Right lobe of liver (tissue), 6 donors: Measurements from ENCODE around the gene SLC52A3. TPM values are rescaled to one million over a fixed set of nuclear protein-coding genes. Genes with fewer than 3 reads are reported as not detected.

Experiments used
- ATAC-seq, 4 donors: fragments of 200-7000 bp; cut with Tn5 transposase; one replicate each; pipeline ENCODE4 v1.9.1; 2020; ENCODE audit warnings: mild to moderate bottlenecking in 4 of 4, moderate library complexity in 4 of 4
- DNase-seq, 3 donors: peaks; one replicate each; pipeline ENCODE4 v3.0.0-alpha.2; 2020
- H3K27ac ChIP-seq, 3 donors: fragments of 200-600 bp; one replicate each; pipeline ENCODE4 v1.8.0; 2022
- H3K27me3 ChIP-seq, 2 donors: fragments of 200-600 bp; one replicate each; pipeline ENCODE4 v1.8.0; 2022
- H3K36me3 ChIP-seq, 4 donors: fragments of 200-600 bp; sonication (generic) in 1 of 4; one replicate each; pipeline versions ENCODE4 v1.5.1 to v1.8.0; 2017 to 2022; ENCODE audit warnings: control low read depth in 1 of 4
- H3K4me1 ChIP-seq, 4 donors: fragments of 200-600 bp; sonication (generic) in 1 of 4; one replicate each; pipeline versions ENCODE4 v1.5.1 to v1.8.0; 2017 to 2022; ENCODE audit warnings: control low read depth in 1 of 4
- H3K4me3 ChIP-seq, 3 donors: fragments of 200-600 bp; one replicate each; pipeline ENCODE4 v1.8.0; 2022
- H3K9me3 ChIP-seq, 4 donors: fragments of 200-600 bp; sonication (generic) in 1 of 4; one replicate each; pipeline versions ENCODE4 v1.5.1 to v1.8.0; 2017 to 2022; ENCODE audit warnings: control low read depth in 1 of 4
- CTCF ChIP-seq, 4 donors: fragments of 200-600 bp in 3 of 4; fragments of 450-650 bp in 1 of 4; IDR thresholded peaks; one replicate each; pipeline versions ENCODE4 v1.5.1 to v1.8.0; 2016 to 2022; ENCODE audit warnings: antibody characterized with exemption in 4 of 4, mild to moderate bottlenecking in 2 of 4
- POLR2A ChIP-seq: fragments of 450-650 bp; IDR thresholded peaks from one replicate; pipeline ENCODE4 v1.6.1; 2017; ENCODE audit warnings: antibody characterized with exemption, mild to moderate bottlenecking
- WGBS: methylation state at CpG from one replicate; pipeline ENCODE4 v1.1.6; 2018; ENCODE audit warnings: low coverage, low lambda C conversion rate; ENCODE audit not compliant: insufficient coverage; ENCODE audit errors: missing lambda C conversion rate; 5-methylcytosine and 5-hydroxymethylcytosine counted together
- intact Hi-C, 2 donors: fragments of 100-400 bp; cut with DNase I; formaldehyde crosslinking; loops; one replicate each; pipeline versions ENCODE4 v1.11.2 to v1.14.1; 2022
- total RNA-seq, 6 experiments: library from RNA; depleted of rRNA in 2 of 6; stranded (reverse); fragments of >200 nt in 2 of 6; fragmentation: NEBNext Ultra II Directional in 3 of 6; extraction: Animal tissue kit (Norgen Biotek cat#: 25700) in 3 of 6; gene quantifications; one replicate each; pipeline versions ENCODE4 v1.1.0 to v1.2.4, GENCODE V29; 2016 to 2023
- donor health status: DM: no; HTN: yes; CAD: no.
- donor health status: DM: no; HTN: no; CAD: no.
- donor health status: DM: no; HTN: no; CAD: no.
- donor health status: DM: no; HTN: yes; CAD: no.
- donor health status: DM: no; HTN: yes; CAD: no.

Gene SLC52A3
- total RNA-seq, 6 experiments from 2014 or later, result 0.05 to 0.62 TPM; not detected in 4

GRCh38 chr20:753897-754635 lies 14.2 kb downstream of the SLC52A3 start:
- Histone ChIP-seq H3K9me3 (no peaks in the 10 kb centered on the region), H3K27ac (no peak overlapping the region), H3K36me3 (no peaks in the 10 kb centered on the region), H3K27me3 (no peaks in the 10 kb centered on the region), H3K4me3 (no peak overlapping the region), H3K4me1 (no peaks in the 10 kb centered on the region)
- ATAC-seq (no peak), DNase-seq (no peak)
- intact Hi-C loops, result no loop called here
- WGBS, result 60% methylated on average over 3 of the region's 10 CpGs
- no peak for TF ChIP-seq CTCF (IDR thresholded peaks at IDR 0.05)

DNA sequence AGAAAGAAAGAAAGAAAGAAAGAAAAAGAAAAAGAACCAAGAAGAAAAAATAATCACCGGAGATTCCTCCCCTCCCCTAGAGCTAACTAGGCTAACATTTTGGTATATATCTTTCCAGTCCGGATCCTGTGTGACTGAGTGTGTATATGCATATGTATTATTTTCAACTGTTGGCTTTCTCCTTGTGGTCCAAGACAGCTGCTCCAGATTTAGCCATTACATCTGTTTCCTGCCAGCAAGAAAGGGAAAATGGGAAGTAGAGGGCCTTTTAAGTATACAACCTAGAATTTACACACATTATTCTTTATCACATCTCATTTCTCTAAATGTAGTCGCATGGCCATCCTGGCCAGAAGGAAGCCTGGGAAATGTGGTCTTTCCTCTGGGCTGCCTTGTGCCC lies 15.2 kb downstream of the SLC52A3 start:
- TF ChIP-seq POLR2A, result no peak
- no peak for TF ChIP-seq CTCF (IDR thresholded peaks at IDR 0.05)
- Histone ChIP-seq H3K36me3 (no peaks in the 10 kb centered on the region), H3K4me3 (no peak overlapping the region), H3K9me3 (no peaks in the 10 kb centered on the region), H3K4me1 (no peaks in the 10 kb centered on the region), H3K27me3 (no peaks in the 10 kb centered on the region), H3K27ac (no peak overlapping the region)
- intact Hi-C loops, result no loop called here
- WGBS, result 34% methylated on average over 3 of the region's 3 CpGs
- no peak for ATAC-seq
- no peak for DNase-seq

DNA sequence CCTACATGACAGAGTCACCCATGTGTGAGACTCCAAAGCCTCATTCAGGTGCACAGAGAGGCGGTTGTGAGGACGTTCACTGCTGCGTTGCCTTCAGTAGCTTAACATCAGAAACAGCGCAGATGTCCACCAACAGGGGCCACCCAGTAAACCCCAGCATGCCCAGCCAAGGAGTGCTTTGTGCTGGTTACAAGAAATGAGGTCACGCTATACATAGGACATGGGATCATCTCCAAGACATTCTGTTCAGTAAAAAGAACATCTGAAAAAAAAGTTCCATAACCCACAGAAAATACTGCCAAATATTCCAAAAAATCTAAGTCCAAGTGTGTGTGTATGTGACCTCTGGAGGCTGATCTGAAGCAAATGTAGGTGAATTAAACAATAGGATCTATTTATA lies 16.0 kb downstream of the SLC52A3 start:
- TF ChIP-seq POLR2A, result no peak
- no peak for TF ChIP-seq CTCF (IDR thresholded peaks at IDR 0.05)
- 52% methylated on average over 4 of the region's 5 CpGs for WGBS
- H3K27ac ChIP-seq, result no peak overlapping the region

GRCh38 chr20:751761-752160 lies 16.5 kb downstream of the SLC52A3 start:
- intact Hi-C loops, result no loop called here
- TF ChIP-seq POLR2A, result no peak
- WGBS, result 64% methylated on average over 5 of the region's 5 CpGs
- no peaks in the 10 kb centered on the region for H3K9me3 ChIP-seq
- ATAC-seq (no peak), DNase-seq (no peak)
- H3K4me3 ChIP-seq, result no peak overlapping the region
- no peaks in the 10 kb centered on the region for H3K36me3 ChIP-seq
- H3K4me1 ChIP-seq, result no peaks in the 10 kb centered on the region
- H3K27ac ChIP-seq, result no peak overlapping the region
- H3K27me3 ChIP-seq, result no peaks in the 10 kb centered on the region

More for the DNA sequence above, 16.0 kb downstream of the SLC52A3 start:
- intact Hi-C loops, result no loop called here
- Histone ChIP-seq H3K4me3 (no peak overlapping the region), H3K36me3 (no peaks in the 10 kb centered on the region), H3K9me3 (no peaks in the 10 kb centered on the region), H3K27me3 (no peaks in the 10 kb centered on the region), H3K4me1 (no peaks in the 10 kb centered on the region)
- no peak for ATAC-seq
- DNase-seq, result no peak

DNA sequence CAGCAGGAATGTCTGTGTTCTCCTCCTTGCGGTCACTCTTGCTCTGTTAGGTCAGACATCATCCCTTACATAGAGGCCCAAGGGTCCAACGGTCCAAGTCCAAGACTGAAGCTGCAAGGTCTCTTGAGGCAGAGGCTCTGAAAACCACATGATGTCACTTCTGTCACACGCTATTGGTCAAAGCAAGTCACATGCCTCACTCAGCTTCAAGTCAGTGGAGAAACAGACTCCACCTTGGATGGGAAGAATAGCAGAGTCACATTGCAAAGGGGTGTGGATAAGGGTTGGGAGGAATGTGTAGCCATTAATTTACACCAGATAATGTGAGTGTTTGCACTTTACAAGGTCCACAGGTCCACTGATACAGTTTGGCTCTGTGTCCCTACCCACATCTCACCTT lies 17.5 kb downstream of the SLC52A3 start:
- H3K4me3 ChIP-seq, result no peak overlapping the region
- DNase-seq (no peak), ATAC-seq (no peak)
- intact Hi-C loops, result no loop called here
- H3K27me3 ChIP-seq, result no peaks in the 10 kb centered on the region
- no peaks in the 10 kb centered on the region for H3K9me3 ChIP-seq
- no peaks in the 10 kb centered on the region for H3K4me1 ChIP-seq
- WGBS, result 40% methylated on average over 1 of the region's 3 CpGs
- no peak for TF ChIP-seq CTCF (IDR thresholded peaks at IDR 0.05)
- TF ChIP-seq POLR2A, result no peak
- no peaks in the 10 kb centered on the region for H3K36me3 ChIP-seq
- H3K27ac ChIP-seq, result no peak overlapping the region
